Endothelial cell of umbilical vein (primary cell): ENCODE measurements around the gene AUTS2. TPM values are rescaled to one million over a fixed set of nuclear protein-coding genes. Genes with fewer than 3 reads are reported as not detected.

Experiments
- BruUV-seq: library from RNA; stranded (reverse); fragments of 400-500 nt; replicated peaks from 2 replicates; lab custom pipeline; 2021; lab: Mats Ljungman, UMichigan
- CTCF ChIA-PET: fragments of 300-600, 350-600 bp; sonication (Branson Sonifier 250); formaldehyde crosslinking; loops from one replicate; lab custom pipeline; 2021; ENCODE audit warnings: antibody characterized with exemption, inconsistent platforms; lab: Charles Lee
- POLR2A ChIA-PET: fragments of 300-600, 350-600 bp; sonication (Branson Sonifier 250); formaldehyde crosslinking; loops from one replicate; lab custom pipeline; 2021; ENCODE audit warnings: antibody characterized with exemption, inconsistent platforms; lab: Charles Lee
- DNase-seq: peaks from one replicate; pipeline ENCODE4 v3.0.0-alpha.2; 2011; ENCODE audit warnings: low read depth, low spot score
- FAIRE-seq: peaks from 2 replicates; lab custom pipeline; 2011; peaks lifted over from hg19 to GRCh38; lab: Jason Lieb, UNC
- H2AFZ ChIP-seq: 2 replicates; pipeline ENCODE4 v1.6.0; 2012; ENCODE audit warnings: low read depth, low read length, control low read depth, inconsistent platforms
- H3K27ac ChIP-seq: 2 replicates; pipeline ENCODE4 v1.5.1; 2011; ENCODE audit warnings: low read depth, mild to moderate bottlenecking, control low read depth, low read length, moderate library complexity; ENCODE audit not compliant: insufficient read depth
- H3K27me3 ChIP-seq, 2 experiments: 2 replicates each; pipeline versions ENCODE4 v1.6.0 to v1.6.1; 2011; ENCODE audit warnings: low read length in 2 of 2, mixed read lengths in 1 of 2; ENCODE audit not compliant: control insufficient read depth in 2 of 2, insufficient read depth in 2 of 2
- H3K36me3 ChIP-seq, 2 experiments: 2 replicates in 1 of 2; 3 replicates in 1 of 2; pipeline ENCODE4 v1.5.1; 2011; ENCODE audit warnings: low read length in 2 of 2, mild to moderate bottlenecking in 1 of 2, moderate library complexity in 1 of 2; ENCODE audit not compliant: control insufficient read depth in 2 of 2, insufficient read depth in 2 of 2; ENCODE audit errors: extremely low read depth in 1 of 2
- H3K4me1 ChIP-seq: 3 replicates; pipeline ENCODE4 v1.5.1; 2011; ENCODE audit warnings: mild to moderate bottlenecking, low read length; ENCODE audit not compliant: control insufficient read depth, insufficient read depth; ENCODE audit errors: extremely low read depth
- H3K4me2 ChIP-seq: 2 replicates; pipeline ENCODE4 v1.6.1; 2011; ENCODE audit warnings: low read length, control low read depth, mixed read lengths; ENCODE audit not compliant: insufficient read depth
- H3K4me3 ChIP-seq, 3 experiments: fragments of 200-600 bp in 1 of 3; sonication (generic), shearing (Covaris generic) in 1 of 3; replicated peaks in 1 of 3; 2 replicates each; pipeline ENCODE4 v1.5.1; 2011 to 2016; ENCODE audit warnings: control low read depth in 3 of 3, low read length in 3 of 3, mild to moderate bottlenecking in 2 of 3, inconsistent platforms in 1 of 3, low read depth in 1 of 3, moderate library complexity in 1 of 3; ENCODE audit not compliant: insufficient read depth in 1 of 3
- H3K79me2 ChIP-seq: 2 replicates; pipeline ENCODE4 v1.6.0; 2012; ENCODE audit warnings: low read length, inconsistent platforms; ENCODE audit not compliant: control insufficient read depth, insufficient read depth
- H3K9ac ChIP-seq: replicated peaks from 2 replicates; pipeline ENCODE3; 2011; ENCODE audit warnings: low read length, control low read depth; ENCODE audit not compliant: insufficient read depth; ENCODE audit errors: extremely low read depth
- H3K9me1 ChIP-seq: replicated peaks from 3 replicates; pipeline ENCODE4 v1.6.0; 2011; ENCODE audit warnings: mild to moderate bottlenecking, low read length; ENCODE audit not compliant: control insufficient read depth, insufficient read depth; ENCODE audit errors: extremely low read depth
- H3K9me3 ChIP-seq: replicated peaks from 2 replicates; pipeline ENCODE4 v1.5.1; 2012; ENCODE audit warnings: low read length, inconsistent platforms; ENCODE audit not compliant: control insufficient read depth, insufficient read depth
- H4K20me1 ChIP-seq: replicated peaks from 2 replicates; pipeline ENCODE3; 2011; ENCODE audit warnings: mild to moderate bottlenecking, low read length; ENCODE audit not compliant: control insufficient read depth, insufficient read depth; ENCODE audit errors: extremely low read depth
- CTCF ChIP-seq, 2 donors: IDR thresholded peaks; 1 replicate in 1 of 2; 2 replicates in 1 of 2; pipeline ENCODE4 v1.5.1; 2011; ENCODE audit warnings: low read length in 2 of 2, mild to moderate bottlenecking in 2 of 2, moderate library complexity in 2 of 2, control low read depth in 1 of 2, inconsistent platforms in 1 of 2, low read depth in 1 of 2; ENCODE audit not compliant: insufficient read depth in 1 of 2; ENCODE audit errors: extremely low read depth in 1 of 2
- EZH2 ChIP-seq: IDR thresholded peaks from 2 replicates; pipeline ENCODE4 v1.6.1; 2012; ENCODE audit warnings: borderline replicate concordance, low read depth, mild to moderate bottlenecking, moderate library complexity, low read length, inconsistent platforms; ENCODE audit not compliant: severe bottlenecking
- FOS ChIP-seq: IDR thresholded peaks from 2 replicates; pipeline ENCODE4 v1.6.1; 2011; ENCODE audit warnings: mild to moderate bottlenecking, low read length, moderate library complexity, borderline replicate concordance; ENCODE audit not compliant: insufficient read depth
- GATA2 ChIP-seq: IDR thresholded peaks from 2 replicates; pipeline ENCODE4 v1.7.0; 2011; ENCODE audit warnings: low read depth, mild to moderate bottlenecking, moderate library complexity, mixed read lengths, low read length; ENCODE audit not compliant: insufficient read length, insufficient read depth
- JUN ChIP-seq: IDR thresholded peaks from 2 replicates; pipeline ENCODE4 v1.6.1; 2011; ENCODE audit warnings: borderline replicate concordance, low read depth; ENCODE audit not compliant: insufficient read length, insufficient read depth
- MAX ChIP-seq: IDR thresholded peaks from 2 replicates; pipeline ENCODE4 v1.6.1; 2011; ENCODE audit not compliant: insufficient read depth, insufficient read length
- MYC ChIP-seq: IDR thresholded peaks from one replicate; pipeline ENCODE4 v1.6.1; 2011; ENCODE audit warnings: mild to moderate bottlenecking, low read depth, low read length
- POLR2A ChIP-seq: IDR thresholded peaks from 2 replicates; pipeline ENCODE4 v1.6.1; 2012; ENCODE audit warnings: low read depth, mild to moderate bottlenecking, control low read depth, low read length
- POLR2AphosphoS5 ChIP-seq: IDR thresholded peaks from 2 replicates; pipeline ENCODE4 v1.6.1; 2012; ENCODE audit warnings: low read depth, mild to moderate bottlenecking, control low read depth, low read length, moderate library complexity; ENCODE audit not compliant: insufficient read depth
- dilution Hi-C: fragments of 300-500 bp; cut with MboI; formaldehyde crosslinking; loops from one replicate; pipeline ENCODE4 v1.15.0; 2019; ENCODE audit warnings: low sequenced_read_pairs; ENCODE audit not compliant: extremely low pct_ligation_motif_present
- intact Hi-C: fragments of 100-400 bp; cut with micrococcal nuclease; formaldehyde crosslinking; loops from one replicate; pipeline ENCODE4 v1.10.0; 2022
- polyA plus RNA-seq, 4 experiments: library from polyadenylated mRNA; depleted of rRNA in 3 of 4; stranded (reverse) in 3 of 4; unstranded in 1 of 4; fragments of >200 nt; gene quantifications; 2 replicates each; pipeline versions ENCODE4 v1.2.1 to v1.2.3, GENCODE V29; 2011 to 2012; ENCODE audit warnings: missing spikeins in 1 of 4
- total RNA-seq: library from RNA; stranded (reverse); gene quantifications from 2 replicates; pipeline ENCODE4 v1.2.3, GENCODE V29; 2021

Gene AUTS2
- total and polyA plus RNA-seq, 2 donors (not counting 3 experiments of a cell fraction or from before 2014, with no cell fraction given): 0.59 to 8.0 TPM

GRCh38 chr7:70714506-70715038 lies 1116.3 kb downstream of the AUTS2 start:
- Histone ChIP-seq H3K27ac (no peak overlapping the region), H3K27me3 (no peaks in the 10 kb centered on the region), H3K9me3 (no peaks in the 10 kb centered on the region), H3K79me2 (no peaks in the 10 kb centered on the region), H3K36me3 (no peaks in the 10 kb centered on the region), H3K4me3 (no peak overlapping the region), H2AFZ (no peak overlapping the region), H3K4me1 (no peaks in the 10 kb centered on the region), H4K20me1 (no peaks in the 10 kb centered on the region), H3K9me1 (no peaks in the 10 kb centered on the region), H3K9ac (no peak overlapping the region), H3K4me2 (no peak overlapping the region)
- no peak for DNase-seq
- intact Hi-C loops: no loop called here
- no peak for FAIRE-seq
- ChIA-PET CTCF (no interaction called here), POLR2A (no interaction called here)
- TF ChIP-seq MAX (no peak), JUN (no peak)
- dilution Hi-C loops: no loop called here
- no TSS peak for BruUV-seq

- no peaks in the 10 kb centered on the region for H3K9me3 ChIP-seq
- dilution Hi-C loops: no loop called here
- BruUV-seq: no TSS peak
These were observed 1119.5 kb downstream of the AUTS2 start for GRCh38 chr7:70717553-70718329.

More at GRCh38 chr7:70717553-70718329, 1119.5 kb downstream of the AUTS2 start:
- intact Hi-C loops: no loop called here
- H3K36me3 ChIP-seq: no peaks in the 10 kb centered on the region
- H3K4me1 ChIP-seq: no peaks in the 10 kb centered on the region
- no peaks in the 10 kb centered on the region for H3K27me3 ChIP-seq
- H3K9ac ChIP-seq: no peak overlapping the region
- ChIA-PET POLR2A (no interaction called here), CTCF (no interaction called here)
- no peaks in the 10 kb centered on the region for H3K79me2 ChIP-seq
- H3K4me2 ChIP-seq: no peak overlapping the region
- no peak overlapping the region for H2AFZ ChIP-seq
- no peak for TF ChIP-seq EZH2
- TF ChIP-seq CTCF (IDR thresholded peaks at IDR 0.05; ENCODE audit: extremely low read depth in 1 of 2, insufficient read depth in 1 of 2, low read depth in 1 of 2, low read length in 2 of 2): no peak
- no peak for TF ChIP-seq POLR2AphosphoS5
- no peak for TF ChIP-seq POLR2A
- no peak for TF ChIP-seq GATA2
- no peak for TF ChIP-seq FOS
- TF ChIP-seq MYC: no peak
- TF ChIP-seq JUN: no peak
- no peak for TF ChIP-seq MAX
- no peaks in the 10 kb centered on the region for H3K9me1 ChIP-seq
- H3K4me3 ChIP-seq: no peak overlapping the region
- no peak for DNase-seq
- H3K27ac ChIP-seq: no peak overlapping the region
- no peak for FAIRE-seq
- H4K20me1 ChIP-seq: no peaks in the 10 kb centered on the region
